Amygdala (tissue), 56 donors: ENCODE results near the gene CUX1.
"Not testable (repeated sequence)": the region's sequence is repeated elsewhere in the genome, so short reads cannot be mapped to it uniquely, and the experiment has no call there.

Source experiments
- DNase-seq, 56 donors: peaks; one replicate each; lab custom pipeline; 2025; lab: John Stamatoyannopoulos, UW

CUX1 gene

GRCh38 chr7:101849314-101849713, 31.9 kb downstream of the CUX1 start:
- not testable (repeated sequence) for DNase-seq

- DNase-seq: not testable (repeated sequence)
These were observed 34.9 kb downstream of the CUX1 start for GRCh38 chr7:101852364-101852763.

DNA sequence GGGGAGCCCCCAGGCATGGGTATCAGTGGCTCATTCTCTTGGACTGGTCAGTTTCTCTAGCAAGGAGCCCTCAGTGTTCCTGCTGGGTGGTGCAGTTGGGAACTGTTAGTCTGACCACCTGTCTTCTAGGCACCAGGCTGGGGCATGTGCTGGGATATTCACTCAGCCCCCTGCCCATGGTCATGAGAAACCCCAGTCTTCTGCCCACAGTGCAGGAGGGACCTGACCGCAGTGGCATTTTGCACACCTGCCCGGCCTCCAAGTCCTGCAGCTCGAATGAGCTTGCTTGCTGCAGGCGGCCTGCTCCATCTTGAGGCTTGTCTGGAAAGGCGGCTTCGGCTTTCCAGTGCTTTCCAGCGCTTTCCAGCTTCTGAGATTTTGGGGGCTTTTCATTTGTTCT, 36.3 kb downstream of the CUX1 start:
- no peak for DNase-seq

GRCh38 chr7:101854084-101854865, 36.8 kb downstream of the CUX1 start:
- DNase-seq: no peak

- peak in 42 of 56 donors; percentile 2 to 65 (median 27) for DNase-seq
These were observed 39.3 kb downstream of the CUX1 start for GRCh38 chr7:101856473-101857357.

- DNase-seq: no peak
These were observed 40.0 kb downstream of the CUX1 start for GRCh38 chr7:101857358-101857811.

DNA sequence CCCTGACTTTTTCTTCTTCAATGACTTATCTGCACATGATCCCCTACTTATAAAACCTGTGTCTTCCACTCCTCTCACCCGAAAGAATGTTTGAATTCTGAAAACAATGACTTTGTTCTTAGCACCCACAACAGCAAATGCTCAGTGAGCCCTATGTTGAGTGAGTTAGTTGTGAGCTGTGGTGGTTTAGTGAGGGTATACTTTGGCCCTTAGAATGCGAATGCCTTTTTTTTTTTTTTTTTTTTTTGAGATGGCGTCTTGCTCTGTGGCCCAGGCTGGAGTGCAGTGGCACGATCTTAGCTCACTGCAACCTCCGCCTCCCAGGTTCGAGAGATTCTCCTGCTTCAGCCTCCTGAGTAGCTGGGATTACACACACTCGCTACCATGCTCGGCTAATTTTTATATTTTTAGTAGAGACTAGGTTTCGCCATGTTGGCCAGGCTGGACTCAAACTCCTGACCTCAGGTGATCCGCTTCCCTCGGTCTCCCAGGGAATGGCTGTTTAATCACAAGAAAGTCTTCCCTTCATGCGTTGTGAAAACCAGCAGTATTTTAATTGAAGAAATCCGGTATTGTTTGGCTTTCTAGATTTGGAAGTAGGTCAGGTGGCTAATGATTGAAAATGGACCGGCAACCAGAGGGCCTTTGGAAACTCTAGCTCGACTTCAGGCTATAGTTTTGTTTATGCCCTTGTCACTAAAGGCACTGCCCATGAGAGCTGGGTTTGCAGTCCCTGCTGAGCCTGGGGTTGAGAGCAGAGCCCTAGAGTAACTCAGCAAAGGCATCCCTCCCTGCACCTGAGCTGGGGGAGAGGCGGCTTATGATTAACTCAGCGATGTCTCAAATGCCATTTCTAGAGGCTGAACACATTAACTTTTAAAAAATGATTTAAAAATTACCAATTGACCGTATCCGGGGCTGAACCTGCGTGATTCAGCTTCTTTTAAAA, 41.3 kb downstream of the CUX1 start:
- no peak for DNase-seq

DNA sequence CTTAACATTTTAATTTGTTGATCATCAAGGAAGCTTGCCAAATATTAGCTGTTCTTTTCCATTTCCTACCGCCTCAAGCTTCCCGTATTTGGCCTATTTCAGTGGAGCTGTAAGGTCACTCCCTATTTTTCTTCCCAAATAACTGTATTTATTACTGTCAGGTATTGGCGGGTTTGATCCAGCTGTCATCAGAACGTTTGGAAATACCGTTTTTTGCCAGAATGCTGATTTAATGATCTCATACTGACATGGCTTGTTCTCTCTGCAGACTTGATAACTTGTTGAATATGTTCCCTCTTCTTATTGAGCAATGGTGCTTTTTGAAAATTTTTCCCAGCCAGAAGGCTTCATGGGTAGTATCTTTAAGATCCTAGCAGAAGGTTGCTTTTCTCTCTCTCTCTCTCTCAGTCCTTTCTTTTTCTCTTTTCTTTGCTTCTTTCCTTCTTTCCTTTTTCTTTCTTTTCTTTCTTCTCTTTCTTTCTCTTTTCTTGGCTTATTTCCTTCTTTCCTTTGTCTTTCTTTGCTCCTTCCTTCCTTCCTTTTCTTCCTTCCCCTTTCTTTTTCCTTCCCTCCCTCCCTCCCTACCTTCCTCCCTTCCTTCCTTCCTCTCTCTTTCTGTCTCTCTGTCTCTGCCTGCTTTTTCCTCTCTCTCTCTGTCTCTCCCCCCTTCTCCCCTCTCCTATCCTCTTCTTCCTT, 42.1 kb downstream of the CUX1 start:
- no peak for DNase-seq

- no peak for DNase-seq
These were observed 43.1 kb downstream of the CUX1 start for GRCh38 chr7:101860316-101861217.

- no peak for DNase-seq
These were observed 43.9 kb downstream of the CUX1 start for GRCh38 chr7:101861218-101861775.

- no peak for DNase-seq
These were observed 45.1 kb downstream of the CUX1 start for GRCh38 chr7:101862280-101863220.

DNA sequence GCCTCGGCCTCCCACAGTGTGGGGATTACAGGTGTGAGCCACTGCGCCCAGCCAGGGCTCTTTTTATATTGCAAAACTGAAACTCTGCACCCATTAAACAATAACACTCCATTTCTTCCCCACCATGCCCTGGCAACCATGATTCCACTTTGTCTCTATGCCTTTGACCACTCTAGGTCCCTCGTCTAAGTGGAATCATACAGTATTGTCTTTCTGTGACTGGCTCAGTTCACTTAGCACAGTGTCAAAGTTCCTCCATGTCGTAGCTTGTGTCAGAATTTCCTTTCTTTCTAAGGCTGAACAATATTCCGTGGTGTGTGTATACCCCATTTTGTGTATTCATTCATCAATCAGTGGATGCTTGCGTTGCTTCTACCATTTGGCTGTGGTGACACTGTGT, 46.2 kb downstream of the CUX1 start:
- DNase-seq: no peak

GRCh38 chr7:101864039-101864438, 46.6 kb downstream of the CUX1 start:
- no peak for DNase-seq

- DNase-seq: no peak
These were observed 47.6 kb downstream of the CUX1 start for GRCh38 chr7:101865031-101865430.

DNA sequence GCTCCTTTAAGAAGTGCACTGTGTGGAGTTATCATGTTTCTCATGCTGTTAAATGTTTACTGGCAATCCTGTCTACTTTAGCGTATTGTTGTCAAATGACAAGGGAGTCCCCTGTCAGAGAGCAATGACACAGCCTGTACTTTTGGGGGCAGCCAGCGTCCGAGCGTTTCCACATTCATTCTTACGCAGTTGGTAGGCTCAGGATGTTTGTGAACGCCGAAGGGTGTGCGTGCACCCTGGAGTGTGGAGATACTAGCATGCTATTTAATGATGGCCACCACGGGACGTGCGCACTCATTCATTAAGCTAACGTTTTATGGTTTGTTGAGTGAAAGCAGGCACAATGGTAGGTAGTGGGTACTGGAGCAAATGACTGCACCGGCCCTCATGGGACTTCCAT, 48.0 kb downstream of the CUX1 start:
- DNase-seq: no peak

DNA sequence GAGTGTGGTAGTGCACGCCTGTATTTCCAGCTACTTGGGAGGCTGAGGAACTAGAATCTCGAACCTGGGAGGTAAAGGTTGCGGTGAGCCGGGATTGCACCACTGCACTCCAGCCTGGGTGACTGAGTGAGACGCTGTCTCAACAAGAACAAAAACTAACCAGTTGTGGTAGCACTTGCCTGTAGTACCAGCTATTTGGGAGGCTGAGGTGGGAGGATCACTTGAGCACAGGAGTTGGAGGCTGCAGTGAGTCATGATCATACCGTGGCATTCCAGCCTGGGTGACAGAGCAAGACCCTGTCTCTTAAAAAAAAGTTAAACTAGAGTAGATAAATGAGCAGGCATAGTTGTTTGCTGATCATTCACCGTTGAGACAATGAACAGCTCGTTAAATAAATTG, 48.9 kb downstream of the CUX1 start:
- no peak for DNase-seq

GRCh38 chr7:101867265-101867664, 49.8 kb downstream of the CUX1 start:
- DNase-seq: no peak
